Loucy (cell line): ENCODE results near the gene DIPK1B.

Experiments
- H2AFZ ChIP-seq: fragments of 200-600 bp; sonication (generic); 2 replicates; pipeline ENCODE4 v1.6.0; 2016; ENCODE audit warnings: antibody characterized with exemption, mild to moderate bottlenecking, low read length, moderate library complexity
- H3F3A ChIP-seq: fragments of 200-600 bp; 2 replicates; pipeline ENCODE4 v1.6.0; 2016; ENCODE audit warnings: antibody characterized with exemption, low read depth, mild to moderate bottlenecking
- H3K27me3 ChIP-seq: fragments of 200-600 bp; sonication (generic); 2 replicates; pipeline ENCODE4 v1.6.1; 2014; ENCODE audit warnings: low read length, mild to moderate bottlenecking; ENCODE audit not compliant: insufficient read depth, poor library complexity, severe bottlenecking
- H3K36me3 ChIP-seq: fragments of 200-600 bp; sonication (generic); 2 replicates; pipeline ENCODE4 v1.6.1; 2016; ENCODE audit warnings: low read length; ENCODE audit not compliant: insufficient read depth
- H3K4me1 ChIP-seq: fragments of 200-600 bp; sonication (generic); 2 replicates; pipeline ENCODE4 v1.5.1; 2014; ENCODE audit warnings: low read length, mild to moderate bottlenecking; ENCODE audit not compliant: insufficient read depth, poor library complexity, severe bottlenecking
- H3K4me2 ChIP-seq: fragments of 200-600 bp; sonication (generic); 2 replicates; pipeline ENCODE4 v1.6.0; 2014; ENCODE audit warnings: antibody characterized with exemption, low read length, low read depth, mild to moderate bottlenecking; ENCODE audit not compliant: poor library complexity, severe bottlenecking
- H3K4me3 ChIP-seq: fragments of 200-600 bp; sonication (generic); 2 replicates; pipeline ENCODE4 v1.5.1; 2014; ENCODE audit warnings: low read length, mild to moderate bottlenecking, mixed read lengths; ENCODE audit not compliant: poor library complexity, severe bottlenecking
- H3K79me2 ChIP-seq: fragments of 200-600 bp; sonication (generic); 2 replicates; pipeline ENCODE4 v1.6.1; 2014; ENCODE audit warnings: low read length; ENCODE audit not compliant: insufficient read depth
- H3K9ac ChIP-seq: fragments of 200-600 bp; sonication (generic); 2 replicates; pipeline ENCODE4 v1.6.0; 2014; ENCODE audit warnings: mild to moderate bottlenecking, low read depth, low read length, moderate library complexity; ENCODE audit not compliant: poor library complexity, severe bottlenecking
- H3K9me2 ChIP-seq: fragments of 200-600 bp; sonication (generic); replicated peaks from 2 replicates; pipeline ENCODE4 v1.6.1; 2016; ENCODE audit warnings: low read depth, low read length, mixed read lengths
- H3K9me3 ChIP-seq: fragments of 200-600 bp; sonication (generic); 2 replicates; pipeline ENCODE4 v1.6.1; 2014; ENCODE audit warnings: mild to moderate bottlenecking, antibody characterized with exemption, low read length, low read depth; ENCODE audit not compliant: insufficient read depth
- H4K20me1 ChIP-seq: fragments of 200-600 bp; sonication (generic); 2 replicates; pipeline ENCODE4 v1.6.0; 2014; ENCODE audit warnings: antibody characterized with exemption, low read length, mild to moderate bottlenecking; ENCODE audit not compliant: insufficient read depth, poor library complexity, severe bottlenecking
- CTCF ChIP-seq: fragments of 200-600 bp; sonication (generic); conservative IDR thresholded peaks from 2 replicates; pipeline ENCODE4 v1.5.1; 2014; ENCODE audit warnings: mild to moderate bottlenecking, antibody characterized with exemption, low read length
- EZH2phosphoT487 ChIP-seq: fragments of 200-600 bp; IDR thresholded peaks from 2 replicates; pipeline ENCODE4 v1.6.1; 2018; ENCODE audit warnings: antibody characterized with exemption, mild to moderate bottlenecking, moderate library complexity, borderline replicate concordance

Gene DIPK1B

GRCh38 chr9:136667214-136667939, 45.0 kb upstream of the DIPK1B start:
- Histone ChIP-seq H3K79me2 (no peaks in the 10 kb centered on the region), H3K4me3 (no peak overlapping the region), H3K9ac (no peak overlapping the region), H4K20me1 (no peaks in the 10 kb centered on the region), H3K36me3 (no peaks in the 10 kb centered on the region), H3F3A (no peaks in the 10 kb centered on the region), H3K4me2 (no peak overlapping the region), H3K27me3 (no peaks in the 10 kb centered on the region), H3K9me2 (no peaks in the 10 kb centered on the region), H3K9me3 (no peaks in the 10 kb centered on the region), H2AFZ (no peak overlapping the region), H3K4me1 (no peaks in the 10 kb centered on the region)
- TF ChIP-seq EZH2phosphoT487 (no peak), CTCF (no peak)

DNA sequence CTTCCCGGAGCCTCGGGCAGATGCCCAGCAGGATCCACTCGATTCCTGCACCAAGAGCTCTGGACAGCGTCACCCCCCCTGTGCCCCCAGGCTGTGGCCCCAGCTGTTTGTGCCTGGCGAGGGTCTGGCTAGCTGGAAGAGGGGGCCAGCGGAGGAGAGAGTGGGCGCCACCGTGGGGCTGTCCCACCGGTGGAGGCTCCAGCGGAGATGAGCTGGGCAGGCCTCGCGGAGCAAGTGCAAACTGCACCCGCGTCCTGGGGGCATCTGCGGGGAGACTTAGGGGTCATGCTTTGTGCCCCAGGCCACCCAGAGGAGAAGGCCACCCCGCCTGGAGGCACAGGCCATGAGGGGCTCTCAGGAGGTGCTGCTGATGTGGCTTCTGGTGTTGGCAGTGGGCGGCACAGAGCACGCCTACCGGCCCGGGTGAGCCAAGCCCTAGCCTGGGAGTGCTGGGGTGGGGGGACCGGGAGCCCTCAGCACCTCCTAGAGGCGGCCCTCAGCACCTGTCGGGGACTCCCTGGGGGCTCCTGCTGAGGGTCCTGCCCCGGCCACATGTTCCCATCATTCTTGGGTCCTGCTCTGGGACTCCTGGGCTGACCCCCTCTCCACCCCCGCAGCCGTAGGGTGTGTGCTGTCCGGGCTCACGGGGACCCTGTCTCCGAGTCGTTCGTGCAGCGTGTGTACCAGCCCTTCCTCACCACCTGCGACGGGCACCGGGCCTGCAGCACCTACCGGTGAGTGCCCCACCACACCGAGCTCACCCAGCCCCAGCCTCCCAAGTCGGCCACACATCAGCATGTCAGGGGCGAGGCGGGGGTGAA, 44.2 kb upstream of the DIPK1B start:
- H3K4me2 ChIP-seq: no peak overlapping the region
- no peaks in the 10 kb centered on the region for H3K9me3 ChIP-seq
- no peaks in the 10 kb centered on the region for H3K79me2 ChIP-seq
- TF ChIP-seq EZH2phosphoT487 (no peak), CTCF (no peak; the same call in 1 of the 2 replicates)
- no peak overlapping the region for H2AFZ ChIP-seq
- no peaks in the 10 kb centered on the region for H3F3A ChIP-seq
- no peak overlapping the region for H3K9ac ChIP-seq
- H3K4me1 ChIP-seq: no peaks in the 10 kb centered on the region
- no peaks in the 10 kb centered on the region for H4K20me1 ChIP-seq
- no peaks in the 10 kb centered on the region for H3K9me2 ChIP-seq
- H3K27me3 ChIP-seq: no peaks in the 10 kb centered on the region
- no peak overlapping the region for H3K4me3 ChIP-seq
- H3K36me3 ChIP-seq: no peaks in the 10 kb centered on the region

- peaks cover 2% of the 10 kb centered on the region; the same call in 1 of the 2 replicates for H3K36me3 ChIP-seq
- no peaks in the 10 kb centered on the region for H4K20me1 ChIP-seq
- H3K4me3 ChIP-seq: no peak overlapping the region
Observed at GRCh38 chr9:136668983-136669790, 43.2 kb upstream of the DIPK1B start.

More at GRCh38 chr9:136668983-136669790, 43.2 kb upstream of the DIPK1B start:
- H3K4me2 ChIP-seq: no peak overlapping the region
- H3K9me3 ChIP-seq: no peaks in the 10 kb centered on the region
- no peaks in the 10 kb centered on the region for H3K9me2 ChIP-seq
- no peaks in the 10 kb centered on the region for H3K27me3 ChIP-seq
- no peak overlapping the region for H3K9ac ChIP-seq
- H2AFZ ChIP-seq: no peak overlapping the region
- H3F3A ChIP-seq: no peaks in the 10 kb centered on the region
- H3K79me2 ChIP-seq: no peaks in the 10 kb centered on the region
- H3K4me1 ChIP-seq: no peaks in the 10 kb centered on the region
- TF ChIP-seq CTCF (no peak), EZH2phosphoT487 (no peak)
